ENCODE measurements around the gene GJB6. TPM values are rescaled to one million over a fixed set of nuclear protein-coding genes. Genes with fewer than 3 reads are reported as not detected.

The GJB6 gene
- total RNA-seq, 6 experiments from 2014 or later, result not detected

DNA sequence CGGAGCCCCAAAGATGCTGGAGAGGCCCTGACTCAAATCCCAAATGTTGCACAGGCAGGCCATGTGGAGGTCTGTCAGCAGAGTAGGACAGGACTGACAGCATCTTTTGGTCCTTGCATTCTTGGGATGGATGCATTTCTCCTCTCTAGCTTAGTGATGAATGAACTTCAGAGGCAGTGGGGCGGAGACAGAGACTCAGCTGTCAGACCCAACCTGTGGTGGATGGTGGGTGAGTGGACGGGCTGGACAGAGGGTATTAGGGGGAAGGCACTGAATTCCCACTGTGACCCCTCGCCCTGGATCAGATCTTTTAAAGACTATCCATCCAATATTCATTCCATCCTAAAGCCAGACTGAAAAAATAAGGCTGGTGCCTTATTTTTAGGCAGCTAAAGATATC is 39.3 kb upstream of the GJB6 start:
- Histone ChIP-seq H3K4me1 (no peaks in the 10 kb centered on the region), H3K4me3 (no peak overlapping the region), H3K36me3 (no peaks in the 10 kb centered on the region), H3K27me3 (no peaks in the 10 kb centered on the region), H3K9me3 (no peaks in the 10 kb centered on the region), H3K27ac (no peak overlapping the region)
- intact Hi-C loops (cut with DNase I), result no loop called here
- WGBS (ENCODE audit: insufficient coverage, low coverage, low lambda C conversion rate, missing lambda C conversion rate), result 47% methylated on average over 2 of the region's 4 CpGs
- no peak for ATAC-seq
- TF ChIP-seq POLR2A (IDR thresholded peaks at IDR 0.05), result no peak
- TF ChIP-seq, protein P1, sequence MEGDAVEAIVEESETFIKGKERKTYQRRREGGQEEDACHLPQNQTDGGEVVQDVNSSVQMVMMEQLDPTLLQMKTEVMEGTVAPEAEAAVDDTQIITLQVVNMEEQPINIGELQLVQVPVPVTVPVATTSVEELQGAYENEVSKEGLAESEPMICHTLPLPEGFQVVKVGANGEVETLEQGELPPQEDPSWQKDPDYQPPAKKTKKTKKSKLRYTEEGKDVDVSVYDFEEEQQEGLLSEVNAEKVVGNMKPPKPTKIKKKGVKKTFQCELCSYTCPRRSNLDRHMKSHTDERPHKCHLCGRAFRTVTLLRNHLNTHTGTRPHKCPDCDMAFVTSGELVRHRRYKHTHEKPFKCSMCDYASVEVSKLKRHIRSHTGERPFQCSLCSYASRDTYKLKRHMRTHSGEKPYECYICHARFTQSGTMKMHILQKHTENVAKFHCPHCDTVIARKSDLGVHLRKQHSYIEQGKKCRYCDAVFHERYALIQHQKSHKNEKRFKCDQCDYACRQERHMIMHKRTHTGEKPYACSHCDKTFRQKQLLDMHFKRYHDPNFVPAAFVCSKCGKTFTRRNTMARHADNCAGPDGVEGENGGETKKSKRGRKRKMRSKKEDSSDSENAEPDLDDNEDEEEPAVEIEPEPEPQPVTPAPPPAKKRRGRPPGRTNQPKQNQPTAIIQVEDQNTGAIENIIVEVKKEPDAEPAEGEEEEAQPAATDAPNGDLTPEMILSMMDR (IDR thresholded peaks at IDR 0.05), result no peak
- no peak for DNase-seq

DNA sequence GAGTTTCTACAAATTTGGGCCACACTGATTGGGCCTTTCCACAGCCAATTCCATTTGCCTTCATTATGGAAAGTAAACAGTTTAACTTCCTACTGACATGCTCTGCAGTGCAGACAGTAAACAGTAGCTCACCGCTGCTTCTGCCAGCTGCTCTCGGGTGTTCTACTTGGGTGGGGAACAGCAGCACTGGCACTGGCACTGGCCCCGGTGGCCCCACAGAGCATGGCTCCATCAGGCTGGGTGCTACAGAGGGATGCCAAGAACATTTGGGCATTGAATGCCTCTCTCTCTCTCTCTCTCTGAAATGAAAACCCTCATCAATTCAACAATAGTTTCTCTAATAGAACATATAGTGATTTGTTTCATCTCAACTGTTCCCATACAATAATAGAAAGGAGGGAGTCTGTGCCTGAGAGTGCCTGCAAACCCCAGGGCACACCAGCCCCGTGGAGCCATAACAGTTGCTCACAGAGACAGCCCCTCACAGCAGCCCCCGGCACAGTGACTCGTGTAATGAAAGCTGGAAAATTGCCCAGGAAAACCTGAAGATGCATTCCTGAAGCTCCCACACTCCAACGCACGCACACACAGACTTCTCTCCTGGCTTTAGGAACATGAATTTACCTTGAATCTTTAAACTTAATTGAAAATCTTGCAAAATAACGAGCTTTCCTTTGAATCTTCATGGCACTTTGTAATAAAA is 38.2 kb upstream of the GJB6 start:
- no peak for TF ChIP-seq POLR2A (IDR thresholded peaks at IDR 0.05)
- TF ChIP-seq, protein P1 (IDR thresholded peaks at IDR 0.05), result no peak
- no peak overlapping the region for H3K4me3 ChIP-seq
- H3K27ac ChIP-seq, result no peak overlapping the region
- WGBS (ENCODE audit: insufficient coverage, low coverage, low lambda C conversion rate, missing lambda C conversion rate), result 41% methylated on average over 7 of the region's 9 CpGs
- DNase-seq (no peak), ATAC-seq (no peak)
- H3K9me3 ChIP-seq, result no peaks in the 10 kb centered on the region
- intact Hi-C loops (cut with DNase I), result no loop called here
- no peaks in the 10 kb centered on the region for H3K27me3 ChIP-seq
- H3K4me1 ChIP-seq, result no peaks in the 10 kb centered on the region
- H3K36me3 ChIP-seq, result no peaks in the 10 kb centered on the region

DNA sequence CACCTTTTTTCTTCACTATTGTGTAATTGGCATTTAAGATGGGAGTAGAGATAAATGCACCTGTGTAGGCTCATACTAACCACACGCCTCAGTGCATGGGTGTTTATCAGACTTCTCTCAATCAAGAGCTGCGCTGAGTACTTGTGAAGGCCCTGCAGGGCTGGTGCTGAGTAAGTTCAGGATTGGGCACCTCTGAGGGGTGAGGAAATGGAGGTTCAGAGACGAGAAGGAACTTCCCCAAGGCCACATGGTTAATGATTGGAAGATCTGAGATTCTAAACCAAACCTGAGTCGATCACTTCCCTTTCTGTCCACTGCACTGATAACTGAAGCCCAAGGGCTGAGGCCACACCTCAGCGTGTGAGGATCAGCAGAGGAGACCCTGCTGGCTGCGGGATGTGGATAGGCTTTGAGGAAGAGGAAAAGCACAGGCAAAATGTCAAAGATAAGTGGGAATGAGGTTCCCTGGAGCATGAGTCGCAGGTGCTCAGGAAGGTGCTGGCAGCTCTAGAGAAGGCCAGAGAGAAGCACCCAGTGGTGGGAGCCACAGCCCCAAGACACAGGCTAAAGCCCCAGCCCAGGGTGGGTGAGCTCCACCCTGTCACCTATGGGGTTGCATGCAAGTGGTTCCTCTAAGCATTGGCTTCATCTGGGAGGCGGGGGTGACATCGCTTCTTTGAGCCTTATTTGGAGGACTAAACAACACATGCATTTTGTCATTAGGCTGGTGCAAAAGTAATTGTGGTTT is 32.3 kb upstream of the GJB6 start:
- Histone ChIP-seq H3K9me3 (no peaks in the 10 kb centered on the region), H3K27ac (no peak overlapping the region), H3K27me3 (no peaks in the 10 kb centered on the region), H3K4me3 (no peak overlapping the region), H3K4me1 (no peaks in the 10 kb centered on the region), H3K36me3 (no peaks in the 10 kb centered on the region)
- ATAC-seq, result no peak
- intact Hi-C loops (cut with DNase I), result no loop called here
- DNase-seq, result no peak
- WGBS (ENCODE audit: insufficient coverage, low coverage, low lambda C conversion rate, missing lambda C conversion rate), result 68% methylated on average over 8 of the region's 9 CpGs
- TF ChIP-seq, protein P1 (IDR thresholded peaks at IDR 0.05), result no peak
- no peak for TF ChIP-seq POLR2A (IDR thresholded peaks at IDR 0.05)

DNA sequence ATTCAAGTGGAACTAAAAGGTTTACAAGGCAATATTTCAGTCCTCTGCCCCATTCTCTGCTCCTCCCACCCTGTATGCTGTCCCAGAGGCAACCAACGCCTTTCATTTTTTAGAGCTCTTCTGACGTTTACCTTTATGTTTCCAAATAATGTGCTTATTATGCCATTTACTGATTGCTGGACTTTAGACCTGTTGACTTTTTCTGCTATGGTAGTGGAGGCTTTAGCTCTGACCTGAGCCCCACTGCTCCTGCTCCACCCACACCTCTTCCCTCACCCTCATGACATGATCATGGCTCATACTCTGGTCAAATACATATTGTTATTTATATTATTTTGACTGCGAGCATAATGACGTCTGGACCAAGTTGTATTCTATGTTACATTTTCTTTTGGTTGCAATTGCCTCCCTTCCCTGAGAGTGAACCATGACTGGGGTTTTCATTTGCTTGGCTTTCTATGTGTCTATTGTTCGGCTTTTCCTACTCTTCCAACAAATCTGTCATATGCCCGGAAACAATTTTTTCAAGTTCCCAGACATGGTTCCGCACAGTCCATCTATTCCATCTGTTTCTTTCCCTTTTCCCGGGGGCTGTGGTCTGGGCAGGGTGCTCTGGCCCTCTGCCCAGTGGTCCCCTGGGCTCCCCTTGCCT is 31.4 kb upstream of the GJB6 start:
- TF ChIP-seq POLR2A (IDR thresholded peaks at IDR 0.05), result no peak
- TF ChIP-seq, protein P1 (IDR thresholded peaks at IDR 0.05), result no peak
- Histone ChIP-seq H3K27me3 (no peaks in the 10 kb centered on the region), H3K9me3 (no peaks in the 10 kb centered on the region), H3K36me3 (no peaks in the 10 kb centered on the region), H3K27ac (no peak overlapping the region), H3K4me3 (no peak overlapping the region), H3K4me1 (no peaks in the 10 kb centered on the region)
- intact Hi-C loops (cut with DNase I), result no loop called here
- WGBS (ENCODE audit: insufficient coverage, low coverage, low lambda C conversion rate, missing lambda C conversion rate), result 66% methylated on average over 8 of the region's 8 CpGs
- ATAC-seq (peak; percentile 62 to 84 (median 74)), DNase-seq (no peak)
